Left renal pelvis (tissue), 4 donors: Measurements from ENCODE around the gene SLC16A14. TPM values are rescaled to one million over a fixed set of nuclear protein-coding genes. Genes with fewer than 3 reads are reported as not detected.

Source experiments
- DNase-seq, 4 donors: peaks; one replicate each; pipeline ENCODE4 v3.0.0-alpha.2; 2013; ENCODE audit warnings: low read depth in 4 of 4, low spot score in 3 of 4
- polyA plus RNA-seq, 4 donors: library from polyadenylated mRNA; unstranded; fragments of 120-200 nt; gene quantifications; one replicate each; pipeline ENCODE4 v1.2.1, GENCODE V29; 2013; ENCODE audit not compliant: insufficient read length in 4 of 4

SLC16A14 gene
- polyA plus RNA-seq, 4 donors, result 4.7 to 9.4 (median 7.5) TPM

- DNase-seq, result no peak
Observed at GRCh38 chr2:230043025-230043424, 25.7 kb downstream of the SLC16A14 start.

GRCh38 chr2:230042195-230042594 is 26.5 kb downstream of the SLC16A14 start:
- DNase-seq, result no peak

GRCh38 chr2:230023313-230023712 is 45.4 kb downstream of the SLC16A14 start:
- no peak for DNase-seq

GRCh38 chr2:230019742-230020141 is 49.0 kb downstream of the SLC16A14 start:
- no peak for DNase-seq

- DNase-seq, result no peak
Observed at GRCh38 chr2:230018153-230018552, 50.6 kb downstream of the SLC16A14 start.

GRCh38 chr2:230016844-230017243 is 51.9 kb downstream of the SLC16A14 start:
- DNase-seq, result no peak

GRCh38 chr2:230012267-230012884 is 56.3 kb downstream of the SLC16A14 start:
- no peak for DNase-seq

- no peak for DNase-seq
Observed at GRCh38 chr2:230011617-230012016, 57.1 kb downstream of the SLC16A14 start.

- DNase-seq, result no peak
Observed at GRCh38 chr2:230010501-230010900, 58.2 kb downstream of the SLC16A14 start.

- no peak for DNase-seq
Observed at GRCh38 chr2:230008708-230009066, 60.0 kb downstream of the SLC16A14 start.

- peak in 3 of 4 donors; percentile 2 to 12 (median 12) for DNase-seq
Observed at GRCh38 chr2:230007931-230008707, 60.6 kb downstream of the SLC16A14 start.

- DNase-seq, result no peak
Observed at GRCh38 chr2:230000118-230000841, 68.4 kb downstream of the SLC16A14 start.

- no peak for DNase-seq
Observed at GRCh38 chr2:229997565-229997964, 71.2 kb downstream of the SLC16A14 start.

GRCh38 chr2:229996320-229996719 is 72.4 kb downstream of the SLC16A14 start:
- DNase-seq, result no peak

- no peak for DNase-seq
Observed at GRCh38 chr2:229993236-229993635, 75.5 kb downstream of the SLC16A14 start.

Other genes starting within 250 kb of the SLC16A14 start
- gene TRIP12, start 146.9 kb downstream of the SLC16A14 start, polyA plus RNA-seq, result 100 to 1,000 TPM; 133 to 204 (median 193) TPM
- gene FBXO36, start 146.4 kb downstream of the SLC16A14 start, polyA plus RNA-seq, result 1 to 10 TPM; 3.5 to 8.0 (median 6.6) TPM
- 10 to 100 TPM; 20.8 to 26.1 (median 22.8) TPM for gene SP110, start 151.1 kb upstream of the SLC16A14 start, polyA plus RNA-seq
- 1 to 10 TPM in 1 of 4 donors, under 1 TPM in 3; 0.40 to 1.3 (median 0.75) TPM for gene SP140, start 156.8 kb upstream of the SLC16A14 start, polyA plus RNA-seq